Measurements from ENCODE around the gene SKOR1. TPM values are rescaled to one million over a fixed set of nuclear protein-coding genes. Genes with fewer than 3 reads are reported as not detected.

The SKOR1 gene
- total and polyA plus RNA-seq, 2 of the 13 experiments (the other 11 are each of a cell fraction or from before 2014, with no cell fraction given) = 0.09 to 0.11 TPM

GRCh38 chr15:67818464-67818863, 6.8 kb upstream of the SKOR1 start (continued):
- TF ChIP-seq SP1 (IDR thresholded peaks at IDR 0.05) (no peak), SP1 (CRISPR knock-in tag; IDR thresholded peaks at IDR 0.05) (no peak), NFE2L2 (IDR thresholded peaks at IDR 0.05; ENCODE audit: low read length) (no peak)

GRCh38 chr15:67819636-67820035, 5.7 kb upstream of the SKOR1 start:
- CTCF ChIA-PET (ENCODE audit: low intra/inter-chr PET ratio, low total read pairs) = no interaction called here
- H3K9me3 ChIP-seq (ENCODE audit: low read length) = no peaks in the 10 kb centered on the region
- H3K27ac ChIP-seq (ENCODE audit: extremely low read length, insufficient read depth, low read length) = no peak overlapping the region
- peaks cover 11 to 32% of the 10 kb centered on the region in 2 experiments for H3K27me3 ChIP-seq (ENCODE audit: control insufficient read depth in 1 of 2, insufficient read depth in 2 of 2, low read length in 2 of 2)
- FAIRE-seq (no peak), DNase-seq (ENCODE audit: low spot score) (no peak), ATAC-seq (no peak)
- no peak overlapping the region for H3K4me3 ChIP-seq (replicated peaks in 1 of 3; ENCODE audit: insufficient read depth in 1 of 3, low read depth in 2 of 3, low read length in 3 of 3)
- no peaks in the 10 kb centered on the region for H3K36me3 ChIP-seq (replicated peaks in 1 of 2; ENCODE audit: control insufficient read depth in 1 of 2, insufficient read depth in 2 of 2, low read length in 2 of 2)
- in situ Hi-C loops (cut with HindIII; ENCODE audit: extremely low pct_ligation_motif_present, low pct_unique_long_range_greater_than_20kb) (no loop called here), intact Hi-C loops (cut with micrococcal nuclease; ENCODE audit: unreplicated experiment) (no loop called here)
- TF ChIP-seq ZGPAT (CRISPR knock-in tag; IDR thresholded peaks at IDR 0.05) (no peak), ZNF709 (CRISPR knock-in tag; IDR thresholded peaks at IDR 0.05) (no peak), ZNF577 (CRISPR knock-in tag; IDR thresholded peaks at IDR 0.05; ENCODE audit: borderline replicate concordance, low read depth) (no peak), MNT (IDR thresholded peaks at IDR 0.05) (no peak), ZNF546 (CRISPR knock-in tag; conservative IDR thresholded peaks at IDR 0.05) (no peak), ZNF124 (CRISPR knock-in tag; IDR thresholded peaks at IDR 0.05) (no peak), TFE3 (CRISPR knock-in tag; IDR thresholded peaks at IDR 0.05) (no peak), DZIP1 (CRISPR knock-in tag; IDR thresholded peaks at IDR 0.05) (no peak), TCF12 (IDR thresholded peaks at IDR 0.05) (no peak), TCF12 (CRISPR knock-in tag; IDR thresholded peaks at IDR 0.05) (no peak), ATRX (CRISPR knock-in tag; IDR thresholded peaks at IDR 0.05; ENCODE audit: borderline replicate concordance) (no peak), ZBTB25 (CRISPR knock-in tag; IDR thresholded peaks at IDR 0.05) (no peak)
- no TSS peak for BruUV-seq (replicated peaks)
- WGBS (ENCODE audit: low lambda C conversion rate) = 67% methylated on average over 19 of the region's 19 CpGs
- H2AFZ ChIP-seq (ENCODE audit: low read length) = no peak overlapping the region
- no peak overlapping the region for H3K9ac ChIP-seq (ENCODE audit: insufficient read depth, low read depth, low read length)
- H3K4me1 ChIP-seq (ENCODE audit: insufficient read depth, low read length) = no peaks in the 10 kb centered on the region
- POLR2A ChIA-PET = no interaction called here
- H4K20me1 ChIP-seq (ENCODE audit: insufficient read depth, low read length) = peaks cover 8% of the 10 kb centered on the region; the same call in 1 of the 2 replicates
- H3K4me2 ChIP-seq (ENCODE audit: low read depth, low read length) = no peak overlapping the region
- no peaks in the 10 kb centered on the region for H3K79me2 ChIP-seq (ENCODE audit: insufficient read depth, low read length)

Measured in HepG2 (cell line).